Measurements from ENCODE around the gene CAMK2B. TPM values are rescaled to one million over a fixed set of nuclear protein-coding genes. Genes with fewer than 3 reads are reported as not detected.

CAMK2B gene
- polyA plus RNA-seq, 1 donor (not counting 4 experiments of a cell fraction or from before 2014, with no cell fraction given), result 0.25 TPM

DNA sequence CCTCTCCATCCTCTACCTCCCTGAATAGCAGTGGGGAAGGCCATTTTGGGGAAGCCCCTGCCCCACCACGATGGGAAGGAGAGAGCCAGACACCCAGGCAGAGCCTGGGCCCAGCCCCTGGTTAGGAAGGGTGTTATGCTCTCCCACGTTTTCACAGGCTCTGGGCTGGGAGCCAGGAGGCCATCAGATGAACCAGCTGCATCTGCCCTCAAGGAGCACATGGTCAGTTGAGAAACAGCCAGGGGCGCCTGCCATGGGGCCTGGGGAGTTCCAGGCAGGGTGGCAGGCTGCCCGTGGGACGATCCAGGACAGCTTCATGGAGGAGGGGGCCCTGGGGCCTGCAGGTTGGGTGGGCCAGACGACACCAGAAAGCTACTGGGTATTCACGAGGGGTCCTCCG, 47.5 kb downstream of the CAMK2B start:
- Histone ChIP-seq H3K9ac (ENCODE audit: control insufficient read depth, extremely low read depth, insufficient read depth, low read length) (no peak overlapping the region), H3K36me3 (ENCODE audit: control insufficient read depth in 2 of 2, extremely low read depth in 1 of 2, insufficient read depth in 2 of 2, low read length in 2 of 2) (no peaks in the 10 kb centered on the region), H3K4me1 (ENCODE audit: control insufficient read depth, extremely low read depth, insufficient read depth, low read length) (no peaks in the 10 kb centered on the region), H3K9me3 (ENCODE audit: control insufficient read depth, low read depth, low read length) (no peaks in the 10 kb centered on the region), H3K4me3 (ENCODE audit: control insufficient read depth in 2 of 3, extremely low read depth in 1 of 3, insufficient read depth in 2 of 3, low read depth in 1 of 3, low read length in 3 of 3) (no peak overlapping the region), H3K4me2 (ENCODE audit: control insufficient read depth, extremely low read depth, insufficient read depth, low read depth, low read length) (no peak overlapping the region), H3K27ac (ENCODE audit: control insufficient read depth, insufficient read depth, low read length) (no peak overlapping the region), H4K20me1 (ENCODE audit: control insufficient read depth, extremely low read depth, insufficient read depth, low read length) (no peaks in the 10 kb centered on the region), H3K27me3 (ENCODE audit: control insufficient read depth, extremely low read depth, insufficient read depth, low read length) (peaks cover 14% of the 10 kb centered on the region), H3K79me2 (ENCODE audit: control insufficient read depth, insufficient read depth, low read length) (no peaks in the 10 kb centered on the region), H2AFZ (ENCODE audit: control insufficient read depth, low read length) (no peak overlapping the region), H3K9me1 (ENCODE audit: control insufficient read depth, extremely low read depth, insufficient read depth, low read length) (no peaks in the 10 kb centered on the region)
- dilution Hi-C loops (cut with MboI; ENCODE audit: extremely low pct_ligation_motif_present, low sequenced_read_pairs), result no loop called here
- no peak for DNase-seq (ENCODE audit: low read depth, low spot score)
- FAIRE-seq, result no peak
- no peak for TF ChIP-seq EZH2 (IDR thresholded peaks at IDR 0.05; ENCODE audit: low read length)
- TF ChIP-seq, protein P1, sequence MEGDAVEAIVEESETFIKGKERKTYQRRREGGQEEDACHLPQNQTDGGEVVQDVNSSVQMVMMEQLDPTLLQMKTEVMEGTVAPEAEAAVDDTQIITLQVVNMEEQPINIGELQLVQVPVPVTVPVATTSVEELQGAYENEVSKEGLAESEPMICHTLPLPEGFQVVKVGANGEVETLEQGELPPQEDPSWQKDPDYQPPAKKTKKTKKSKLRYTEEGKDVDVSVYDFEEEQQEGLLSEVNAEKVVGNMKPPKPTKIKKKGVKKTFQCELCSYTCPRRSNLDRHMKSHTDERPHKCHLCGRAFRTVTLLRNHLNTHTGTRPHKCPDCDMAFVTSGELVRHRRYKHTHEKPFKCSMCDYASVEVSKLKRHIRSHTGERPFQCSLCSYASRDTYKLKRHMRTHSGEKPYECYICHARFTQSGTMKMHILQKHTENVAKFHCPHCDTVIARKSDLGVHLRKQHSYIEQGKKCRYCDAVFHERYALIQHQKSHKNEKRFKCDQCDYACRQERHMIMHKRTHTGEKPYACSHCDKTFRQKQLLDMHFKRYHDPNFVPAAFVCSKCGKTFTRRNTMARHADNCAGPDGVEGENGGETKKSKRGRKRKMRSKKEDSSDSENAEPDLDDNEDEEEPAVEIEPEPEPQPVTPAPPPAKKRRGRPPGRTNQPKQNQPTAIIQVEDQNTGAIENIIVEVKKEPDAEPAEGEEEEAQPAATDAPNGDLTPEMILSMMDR (optimal IDR thresholded peaks at IDR 0.05 in 1 of 3, IDR thresholded peaks at IDR 0.05 in 1 of 3, conservative IDR thresholded peaks at IDR 0.05 in 1 of 3; ENCODE audit: extremely low read depth in 1 of 3, insufficient read depth in 2 of 3, low read length in 3 of 3), result no peak

DNA sequence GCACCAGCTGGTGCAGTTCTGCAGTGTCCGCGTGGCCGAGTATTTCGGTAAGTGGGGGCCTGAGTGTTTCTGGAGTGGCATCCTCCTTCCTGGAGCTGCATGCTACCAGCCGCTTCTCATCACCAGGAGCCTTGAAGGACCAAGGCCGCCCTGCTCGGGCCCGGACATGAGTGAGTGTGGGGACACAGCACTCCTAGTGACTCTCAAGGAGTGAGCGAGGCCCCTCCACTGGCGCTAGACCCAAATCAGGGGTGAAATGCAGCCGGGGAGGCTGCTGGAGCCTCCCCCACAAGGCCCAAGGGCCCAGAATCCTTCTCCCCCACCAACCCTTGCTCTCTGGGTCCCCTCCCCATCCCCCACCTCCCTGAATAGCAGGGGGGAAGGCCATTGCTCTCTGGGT, 48.0 kb downstream of the CAMK2B start:
- Histone ChIP-seq H3K27me3 (ENCODE audit: control insufficient read depth, extremely low read depth, insufficient read depth, low read length) (peaks cover 14% of the 10 kb centered on the region), H3K4me2 (ENCODE audit: control insufficient read depth, extremely low read depth, insufficient read depth, low read depth, low read length) (no peak overlapping the region), H3K27ac (ENCODE audit: control insufficient read depth, insufficient read depth, low read length) (no peak overlapping the region), H4K20me1 (ENCODE audit: control insufficient read depth, extremely low read depth, insufficient read depth, low read length) (no peaks in the 10 kb centered on the region), H3K4me1 (ENCODE audit: control insufficient read depth, extremely low read depth, insufficient read depth, low read length) (no peaks in the 10 kb centered on the region), H3K4me3 (ENCODE audit: control insufficient read depth in 2 of 3, extremely low read depth in 1 of 3, insufficient read depth in 2 of 3, low read depth in 1 of 3, low read length in 3 of 3) (no peak overlapping the region), H3K36me3 (ENCODE audit: control insufficient read depth in 2 of 2, extremely low read depth in 1 of 2, insufficient read depth in 2 of 2, low read length in 2 of 2) (no peaks in the 10 kb centered on the region), H3K79me2 (ENCODE audit: control insufficient read depth, insufficient read depth, low read length) (no peaks in the 10 kb centered on the region), H3K9me3 (ENCODE audit: control insufficient read depth, low read depth, low read length) (no peaks in the 10 kb centered on the region), H2AFZ (ENCODE audit: control insufficient read depth, low read length) (no peak overlapping the region), H3K9ac (ENCODE audit: control insufficient read depth, extremely low read depth, insufficient read depth, low read length) (no peak overlapping the region), H3K9me1 (ENCODE audit: control insufficient read depth, extremely low read depth, insufficient read depth, low read length) (no peaks in the 10 kb centered on the region)
- DNase-seq (ENCODE audit: low read depth, low spot score), result no peak
- TF ChIP-seq EZH2 (IDR thresholded peaks at IDR 0.05; ENCODE audit: low read length), result no peak
- TF ChIP-seq, protein P1 (optimal IDR thresholded peaks at IDR 0.05 in 1 of 3, IDR thresholded peaks at IDR 0.05 in 1 of 3, conservative IDR thresholded peaks at IDR 0.05 in 1 of 3; ENCODE audit: extremely low read depth in 1 of 3, insufficient read depth in 2 of 3, low read length in 3 of 3), result no peak
- FAIRE-seq, result no peak
- dilution Hi-C loops (cut with MboI; ENCODE audit: extremely low pct_ligation_motif_present, low sequenced_read_pairs), result no loop called here
